GM11168 (cell line): Measurements from ENCODE around the gene MCM3AP.

ENCODE experiments used
- in situ Hi-C: fragments of 300-500 bp; cut with MboI; formaldehyde crosslinking; loops from one replicate; pipeline ENCODE4 v1.12.0; 2022; ENCODE audit warnings: low sequenced_read_pairs; ENCODE audit not compliant: unreplicated experiment

The MCM3AP gene

GRCh38 chr21:46285206-46285661, at the start of gene MCM3AP:
Gene MCM3AP, minus strand, starts transcription at chr21:46285611. Its CDS starts 325 bp downstream, at chr21:46285286.
- in situ Hi-C loops = no loop called here

- in situ Hi-C loops = no loop called here
These were observed 49.1 kb upstream of the MCM3AP start for GRCh38 chr21:46334351-46335140.

- in situ Hi-C loops = no loop called here
These were observed 44.4 kb upstream of the MCM3AP start for GRCh38 chr21:46329796-46330195.

- in situ Hi-C loops = no loop called here
These were observed 42.7 kb upstream of the MCM3AP start for GRCh38 chr21:46328151-46328550.

GRCh38 chr21:46327711-46328110, 42.3 kb upstream of the MCM3AP start:
- in situ Hi-C loops = no loop called here

- in situ Hi-C loops = no loop called here
These were observed 40.8 kb upstream of the MCM3AP start for GRCh38 chr21:46326110-46326703.

GRCh38 chr21:46325073-46325912, 39.9 kb upstream of the MCM3AP start:
- in situ Hi-C loops = no loop called here

GRCh38 chr21:46324390-46325072, 39.1 kb upstream of the MCM3AP start:
- in situ Hi-C loops = no loop called here

GRCh38 chr21:46323710-46324389, 38.4 kb upstream of the MCM3AP start, which contains the start of the genes C21orf58 and PCNT:
Gene C21orf58, minus strand, starts transcription at chr21:46323870. Its CDS starts 1,132 bp downstream, at chr21:46322738.
Gene PCNT, plus strand, starts transcription at chr21:46324156. Its CDS starts 73 bp downstream, at chr21:46324229.
- in situ Hi-C loops = no loop called here

- in situ Hi-C loops = no loop called here
These were observed 37.9 kb upstream of the MCM3AP start for GRCh38 chr21:46323227-46323709.

- in situ Hi-C loops = no loop called here
These were observed 37.2 kb upstream of the MCM3AP start for GRCh38 chr21:46322351-46323226.

- in situ Hi-C loops = no loop called here
These were observed 35.0 kb upstream of the MCM3AP start for GRCh38 chr21:46320331-46320801.

GRCh38 chr21:46319186-46319585, 33.8 kb upstream of the MCM3AP start:
- in situ Hi-C loops = no loop called here

- in situ Hi-C loops = no loop called here
These were observed 33.0 kb upstream of the MCM3AP start for GRCh38 chr21:46318464-46318845.

- in situ Hi-C loops = no loop called here
These were observed 32.5 kb upstream of the MCM3AP start for GRCh38 chr21:46317710-46318463.

- in situ Hi-C loops = no loop called here
These were observed 31.4 kb upstream of the MCM3AP start for GRCh38 chr21:46316708-46317324.

GRCh38 chr21:46314441-46315020, 29.1 kb upstream of the MCM3AP start:
- in situ Hi-C loops = no loop called here
